H1 (cell line): Measurements from ENCODE around the gene S1PR3. TPM values are rescaled to one million over a fixed set of nuclear protein-coding genes. Genes with fewer than 3 reads are reported as not detected.

Experiments used
- CTCF ChIA-PET: fragments of 300-600 bp; sonication (Branson Sonifier 250); formaldehyde crosslinking; loops from one replicate; lab custom pipeline; 2021; ENCODE audit not compliant: partially characterized antibody; lab: Charles Lee
- POLR2A ChIA-PET: fragments of 300-600 bp; sonication (Branson Sonifier 250); formaldehyde crosslinking; loops from one replicate; lab custom pipeline; 2021; ENCODE audit warnings: inconsistent platforms; ENCODE audit not compliant: partially characterized antibody; lab: Charles Lee
- DNase-seq, 2 experiments: peaks; one replicate each; pipeline versions ENCODE4 v3.0.0 to v3.0.0-alpha.2; 2010 to 2022; ENCODE audit warnings: low spot score in 2 of 2, low read depth in 1 of 2, mixed read lengths in 1 of 2
- FAIRE-seq: peaks from 2 replicates; lab custom pipeline; 2011; peaks lifted over from hg19 to GRCh38; lab: Jason Lieb, UNC
- H2AFZ ChIP-seq: 2 replicates; pipeline ENCODE4 v1.8.1; 2012; ENCODE audit warnings: low read length, inconsistent platforms
- H2AK5ac ChIP-seq: 2 replicates; pipeline ENCODE4 v1.6.1; 2013; ENCODE audit warnings: low read depth, low read length
- H2BK120ac ChIP-seq: replicated peaks from 2 replicates; pipeline ENCODE3; 2013; ENCODE audit warnings: low read depth, low read length, inconsistent platforms
- H2BK12ac ChIP-seq: 2 replicates; pipeline ENCODE4 v1.6.1; 2013; ENCODE audit warnings: low read depth, low read length
- H2BK15ac ChIP-seq: 2 replicates; pipeline ENCODE4 v1.6.1; 2013; ENCODE audit warnings: low read length
- H2BK20ac ChIP-seq: 2 replicates; pipeline ENCODE4 v1.6.1; 2013; ENCODE audit warnings: low read length
- H2BK5ac ChIP-seq: 2 replicates; pipeline ENCODE4 v1.6.1; 2013; ENCODE audit warnings: low read depth, low read length
- H3K14ac ChIP-seq: 2 replicates; pipeline ENCODE4 v1.6.1; 2013; ENCODE audit warnings: inconsistent platforms; ENCODE audit not compliant: insufficient read length
- H3K18ac ChIP-seq: 2 replicates; pipeline ENCODE4 v1.6.1; 2013; ENCODE audit warnings: low read length; ENCODE audit errors: extremely low read depth
- H3K23ac ChIP-seq: 2 replicates; pipeline ENCODE4 v1.6.1; 2013; ENCODE audit warnings: inconsistent platforms; ENCODE audit not compliant: insufficient read length
- H3K23me2 ChIP-seq: 2 replicates; pipeline ENCODE4 v1.6.1; 2013; ENCODE audit warnings: low read depth, low read length
- H3K27ac ChIP-seq: 2 replicates; pipeline ENCODE4 v1.6.1; 2011; ENCODE audit warnings: low read depth, low read length, inconsistent platforms
- H3K27me3 ChIP-seq, 4 experiments: replicated peaks in 1 of 4; 1 replicate in 1 of 4; 2 replicates in 3 of 4; pipeline versions ENCODE4 v1.6.1 to v1.8.1; 2011 to 2013; ENCODE audit warnings: low read length in 3 of 4, mild to moderate bottlenecking in 3 of 4, inconsistent platforms in 2 of 4, mixed read lengths in 2 of 4, moderate library complexity in 1 of 4; ENCODE audit not compliant: control insufficient read depth in 3 of 4, insufficient read depth in 3 of 4; ENCODE audit errors: extremely low read depth in 1 of 4
- H3K36me3 ChIP-seq, 4 experiments: 2 replicates each; pipeline versions ENCODE4 v1.6.1 to v1.8.1; 2011 to 2013; ENCODE audit warnings: mild to moderate bottlenecking in 4 of 4, low read length in 3 of 4, moderate library complexity in 2 of 4, control low read depth in 1 of 4, inconsistent platforms in 1 of 4; ENCODE audit not compliant: insufficient read depth in 4 of 4, control insufficient read depth in 2 of 4
- H3K4ac ChIP-seq: replicated peaks from 2 replicates; pipeline ENCODE3; 2013; ENCODE audit warnings: low read length, low read depth, mixed read lengths, inconsistent platforms; ENCODE audit not compliant: insufficient read length
- H3K4me1 ChIP-seq, 4 experiments: replicated peaks in 1 of 4; 1 replicate in 1 of 4; 2 replicates in 3 of 4; pipeline versions ENCODE4 v1.6.1 to v1.8.1; 2011 to 2013; ENCODE audit warnings: low read length in 3 of 4, inconsistent platforms in 2 of 4, mixed read lengths in 1 of 4; ENCODE audit not compliant: insufficient read depth in 4 of 4, control insufficient read depth in 3 of 4
- H3K4me2 ChIP-seq, 2 experiments: 2 replicates each; pipeline versions ENCODE4 v1.6.1 to v1.8.1; 2011 to 2013; ENCODE audit warnings: low read depth in 2 of 2, low read length in 2 of 2, control low read depth in 1 of 2, inconsistent platforms in 1 of 2, mild to moderate bottlenecking in 1 of 2; ENCODE audit not compliant: insufficient read depth in 1 of 2
- H3K4me3 ChIP-seq, 4 experiments: fragments of 200-600, 300-600 bp in 1 of 4; sonication (generic), shearing (Covaris generic), sonication (Bioruptor Twin) in 1 of 4; 2 replicates each; pipeline versions ENCODE4 v1.5.1 to v1.8.1; 2011 to 2016; ENCODE audit warnings: low read length in 4 of 4, low read depth in 3 of 4, control low read depth in 2 of 4, inconsistent platforms in 2 of 4, mild to moderate bottlenecking in 2 of 4, mixed read lengths in 1 of 4, moderate library complexity in 1 of 4; ENCODE audit not compliant: insufficient read depth in 2 of 4; ENCODE audit errors: extremely low read depth in 1 of 4
- H3K56ac ChIP-seq: replicated peaks from 2 replicates; pipeline ENCODE3; 2013; ENCODE audit warnings: low read depth, mild to moderate bottlenecking, mixed read lengths, low read length, inconsistent platforms; ENCODE audit not compliant: insufficient read length
- H3K79me1 ChIP-seq: 2 replicates; pipeline ENCODE4 v1.6.1; 2013; ENCODE audit warnings: low read depth, low read length, control low read depth
- H3K79me2 ChIP-seq, 2 experiments: 2 replicates each; pipeline versions ENCODE4 v1.6.1 to v1.8.1; 2012 to 2013; ENCODE audit warnings: low read length in 2 of 2, mild to moderate bottlenecking in 2 of 2, inconsistent platforms in 1 of 2; ENCODE audit not compliant: insufficient read depth in 2 of 2, control insufficient read depth in 1 of 2
- H3K9ac ChIP-seq, 4 experiments: replicated peaks in 1 of 4; 1 replicate in 1 of 4; 2 replicates in 3 of 4; pipeline versions ENCODE4 v1.6.1 to v1.8.1; 2011 to 2013; ENCODE audit warnings: low read depth in 3 of 4, low read length in 3 of 4, control low read depth in 2 of 4, mild to moderate bottlenecking in 2 of 4, moderate library complexity in 2 of 4, inconsistent platforms in 1 of 4; ENCODE audit errors: extremely low read depth in 1 of 4
- H3K9me3 ChIP-seq, 2 experiments: 2 replicates each; pipeline versions ENCODE4 v1.6.1 to v1.8.1; 2012 to 2013; ENCODE audit warnings: mild to moderate bottlenecking in 2 of 2, moderate library complexity in 2 of 2, control low read depth in 1 of 2, inconsistent platforms in 1 of 2, low read depth in 1 of 2, low read length in 1 of 2, mixed read lengths in 1 of 2; ENCODE audit not compliant: insufficient read depth in 2 of 2
- H4K20me1 ChIP-seq, 2 experiments: replicated peaks in 1 of 2; 2 replicates each; pipeline versions ENCODE3 to v1.8.1; 2011 to 2013; ENCODE audit warnings: inconsistent platforms in 2 of 2, low read length in 2 of 2, mild to moderate bottlenecking in 1 of 2; ENCODE audit not compliant: insufficient read depth in 2 of 2, control insufficient read depth in 1 of 2
- H4K5ac ChIP-seq: 2 replicates; pipeline ENCODE4 v1.6.1; 2013; ENCODE audit warnings: low read length, low read depth, mixed read lengths, inconsistent platforms; ENCODE audit not compliant: insufficient read length
- H4K8ac ChIP-seq: 2 replicates; pipeline ENCODE4 v1.8.0; 2013; ENCODE audit warnings: mild to moderate bottlenecking, moderate library complexity, low read length, inconsistent platforms; ENCODE audit not compliant: insufficient read depth; ENCODE audit errors: extremely low read depth
- H4K91ac ChIP-seq: replicated peaks from 2 replicates; pipeline ENCODE3; 2013; ENCODE audit warnings: low read length, mixed read lengths, inconsistent platforms; ENCODE audit not compliant: insufficient read length
- RXRA ChIP-seq: IDR thresholded peaks from 2 replicates; pipeline ENCODE4 v1.6.1; 2011; ENCODE audit warnings: low read depth, mild to moderate bottlenecking, low read length, moderate library complexity; ENCODE audit not compliant: insufficient read depth
- TCF12 ChIP-seq: IDR thresholded peaks from 2 replicates; pipeline ENCODE4 v1.6.1; 2011; ENCODE audit warnings: low read depth, mild to moderate bottlenecking, low read length
- WGBS, 2 experiments: shearing (Covaris generic) in 1 of 2; methylation state at CpG; one replicate each; pipeline versions ENCODE4 v1.1.6 to v1.1.7; 2013 to 2015; ENCODE audit warnings: low lambda C conversion rate in 2 of 2, mixed read lengths in 2 of 2, inconsistent platforms in 1 of 2, low coverage in 1 of 2, missing lambda C conversion rate in 1 of 2; ENCODE audit not compliant: insufficient replicate concordance in 2 of 2, insufficient coverage in 1 of 2, insufficient read length in 1 of 2; ENCODE audit errors: extremely low coverage in 1 of 2, missing lambda C conversion rate in 1 of 2; 5-methylcytosine and 5-hydroxymethylcytosine counted together
- polyA plus RNA-seq, 7 experiments: library from polyadenylated mRNA; depleted of rRNA in 3 of 7; stranded (reverse) in 5 of 7; unstranded in 2 of 7; fragments of >200 nt in 5 of 7; fragments of 200-250 nt in 2 of 7; gene quantifications; 1 replicate in 5 of 7; 2 replicates in 1 of 7; 4 replicates in 1 of 7; pipeline versions ENCODE4 v1.2.1 to v1.2.3, GENCODE V29; 2011 to 2013; ENCODE audit warnings: missing spikeins in 2 of 7, mixed read lengths in 2 of 7
- total RNA-seq: library from RNA; stranded (reverse); fragmentation: NEBNext Ultra II Directional; extraction: Animal tissue kit (Norgen Biotek cat#: 25700); gene quantifications from 2 replicates; pipeline ENCODE4 v1.2.1, GENCODE V29; 2021

The S1PR3 gene
- total and polyA plus RNA-seq, 2 of the 8 experiments (the other 6 are each of a cell fraction or from before 2014, with no cell fraction given) = 3.7 to 6.4 TPM

DNA sequence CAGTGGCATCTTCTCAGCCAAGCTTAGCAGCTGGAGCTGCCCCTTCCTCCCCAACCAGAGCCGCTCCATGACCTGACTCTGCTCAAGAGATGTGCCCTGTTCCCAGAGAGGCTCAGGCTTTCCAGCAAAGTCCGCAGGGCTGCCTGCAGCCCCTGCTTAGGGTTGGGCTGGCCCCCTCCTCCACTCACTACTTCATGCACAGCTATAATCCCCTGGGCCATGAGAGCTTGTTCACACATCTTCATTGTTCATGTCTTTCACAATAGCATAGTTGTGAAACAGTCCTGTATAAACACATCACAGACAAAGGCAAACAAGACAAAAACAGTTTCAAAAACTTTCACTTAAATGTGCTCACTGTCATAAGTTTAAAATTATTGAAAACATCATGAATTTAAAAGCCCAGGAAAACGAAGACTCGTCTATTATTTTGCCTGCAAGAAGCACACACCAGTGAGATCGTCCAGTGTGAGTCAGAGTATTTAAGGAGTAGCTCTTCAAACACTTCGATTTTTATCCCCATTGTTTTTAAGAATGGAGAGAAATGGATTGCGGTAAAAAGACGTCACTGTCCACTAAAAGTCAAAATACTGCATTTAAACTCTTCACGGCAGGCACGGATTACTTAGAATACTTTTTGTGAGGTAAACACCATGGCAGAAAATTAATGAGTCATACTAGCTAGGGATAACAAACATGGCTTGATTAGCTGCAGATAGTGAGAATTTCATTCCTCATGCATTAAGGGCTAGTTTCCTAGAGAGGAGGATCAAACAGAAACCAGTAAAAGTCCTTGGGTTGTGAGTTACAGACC is 40.7 kb upstream of the S1PR3 start:
- Histone ChIP-seq H3K56ac (no peak overlapping the region), H4K20me1 (peaks cover 0 to 2% of the 10 kb centered on the region in 2 experiments), H3K79me2 (peaks cover 0 to 3% of the 10 kb centered on the region in 2 experiments; a peak in 1 of 4 replicates), H3K4ac (no peak overlapping the region), H3K79me1 (0 out of 2 replicates have a peak, but pooled peaks cover 2% of the 10 kb centered on the region), H2BK12ac (0 out of 2 replicates have a peak overlapping the region, but pooled peaks have one; percentile 28), H2AFZ (no peak overlapping the region), H2BK20ac (no peak overlapping the region), H3K23ac (no peak overlapping the region), H3K9ac (no peak overlapping the region), H4K8ac (no peak overlapping the region), H2BK5ac (no peak overlapping the region), H3K9me3 (peaks cover 0 to 4% of the 10 kb centered on the region in 2 experiments; a peak in 1 of 4 replicates), H2AK5ac (no peak overlapping the region), H3K27me3 (no peaks in the 10 kb centered on the region; a peak in 1 of 7 replicates), H3K18ac (no peak overlapping the region), H2BK15ac (no peak overlapping the region), H3K14ac (no peak overlapping the region), H3K4me2 (no peak overlapping the region), H3K36me3 (no peaks in the 10 kb centered on the region), H4K91ac (no peak overlapping the region), H3K23me2 (0 out of 2 replicates have a peak, but pooled peaks cover 1% of the 10 kb centered on the region), H3K4me3 (no peak overlapping the region), H2BK120ac (peak overlapping the region; percentile 13), H3K27ac (no peak overlapping the region), H3K4me1 (no peaks in the 10 kb centered on the region), H4K5ac (no peak overlapping the region)
- 90% methylated on average over 10 of the region's 10 CpGs; no CpG with 5 or more reads in 1 of the 2 experiments for WGBS, 2 experiments
- FAIRE-seq (no peak), DNase-seq (no peak)
- POLR2A ChIA-PET = no interaction called here
- TF ChIP-seq TCF12 (no peak), RXRA (no peak)
- CTCF ChIA-PET = no interaction called here
